GM11168 (cell line): Measurements from ENCODE around the gene LMNB1.
"Not testable (repeated sequence)": the region's sequence is repeated elsewhere in the genome, so short reads cannot be mapped to it uniquely, and the experiment has no call there.

ENCODE experiments used
- in situ Hi-C: fragments of 300-500 bp; cut with MboI; formaldehyde crosslinking; loops from one replicate; pipeline ENCODE4 v1.12.0; 2022; ENCODE audit warnings: low sequenced_read_pairs; ENCODE audit not compliant: unreplicated experiment

Gene LMNB1, protein sequence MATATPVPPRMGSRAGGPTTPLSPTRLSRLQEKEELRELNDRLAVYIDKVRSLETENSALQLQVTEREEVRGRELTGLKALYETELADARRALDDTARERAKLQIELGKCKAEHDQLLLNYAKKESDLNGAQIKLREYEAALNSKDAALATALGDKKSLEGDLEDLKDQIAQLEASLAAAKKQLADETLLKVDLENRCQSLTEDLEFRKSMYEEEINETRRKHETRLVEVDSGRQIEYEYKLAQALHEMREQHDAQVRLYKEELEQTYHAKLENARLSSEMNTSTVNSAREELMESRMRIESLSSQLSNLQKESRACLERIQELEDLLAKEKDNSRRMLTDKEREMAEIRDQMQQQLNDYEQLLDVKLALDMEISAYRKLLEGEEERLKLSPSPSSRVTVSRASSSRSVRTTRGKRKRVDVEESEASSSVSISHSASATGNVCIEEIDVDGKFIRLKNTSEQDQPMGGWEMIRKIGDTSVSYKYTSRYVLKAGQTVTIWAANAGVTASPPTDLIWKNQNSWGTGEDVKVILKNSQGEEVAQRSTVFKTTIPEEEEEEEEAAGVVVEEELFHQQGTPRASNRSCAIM

DNA sequence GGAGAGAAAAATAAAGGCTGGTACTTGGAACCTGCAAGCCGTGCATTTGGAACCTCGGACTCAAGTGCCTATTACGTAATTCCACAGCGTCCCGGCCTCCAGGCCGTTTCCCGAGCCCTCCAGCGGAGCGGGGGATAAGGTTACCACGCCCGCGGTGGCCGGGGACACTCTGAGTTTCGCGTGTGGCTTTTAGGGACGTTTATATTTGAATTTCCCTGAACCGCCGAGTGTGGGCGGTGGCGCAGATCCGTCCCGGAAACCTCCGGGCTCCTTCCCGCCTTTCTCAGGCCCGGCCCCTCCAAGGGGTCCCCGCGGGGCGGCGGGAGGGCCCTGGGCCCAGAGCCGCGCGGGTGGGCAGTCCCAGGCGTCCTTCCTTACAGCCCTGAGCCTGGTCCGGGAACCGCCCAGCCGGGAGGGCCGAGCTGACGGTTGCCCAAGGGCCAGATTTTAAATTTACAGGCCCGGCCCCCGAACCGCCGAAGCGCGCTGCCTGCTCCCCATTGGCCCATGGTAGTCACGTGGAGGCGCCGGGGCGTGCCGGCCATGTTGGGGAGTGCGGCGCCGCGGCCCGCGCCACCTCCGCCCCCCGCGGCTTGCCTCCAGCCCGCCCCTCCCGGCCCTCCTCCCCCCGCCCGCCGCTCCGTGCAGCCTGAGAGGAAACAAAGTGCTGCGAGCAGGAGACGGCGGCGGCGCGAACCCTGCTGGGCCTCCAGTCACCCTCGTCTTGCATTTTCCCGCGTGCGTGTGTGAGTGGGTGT is at the start of gene LMNB1:
TSS of gene LMNB1 (plus strand) at position 638 of the 758 bp plus-strand sequence. CDS start 373 bp downstream, outside the sequence.
- in situ Hi-C loops = loop anchor here (5.0 kb wide), 1 partner anchor 99 kb away; no protein-coding TSS in a partner anchor

DNA sequence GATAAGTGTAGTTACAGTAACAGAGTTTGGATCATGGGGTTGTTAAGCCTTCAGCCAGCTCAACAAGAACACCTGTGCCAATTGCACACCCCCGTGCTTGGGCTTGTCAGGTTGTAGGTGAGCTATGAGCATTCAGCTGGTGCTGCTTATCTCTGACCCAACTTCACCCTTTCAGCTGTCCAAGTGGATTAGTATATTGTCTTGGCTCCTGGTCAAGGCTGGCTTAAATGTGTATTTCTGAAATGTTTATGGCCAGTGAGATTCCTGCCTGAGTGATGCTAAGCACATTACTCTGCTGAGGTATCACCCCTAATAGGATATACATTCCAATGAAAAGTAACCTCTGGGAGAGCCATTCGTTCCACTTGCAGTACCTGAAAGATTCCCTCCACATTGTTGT is 44.2 kb upstream of the LMNB1 start:
- in situ Hi-C loops = no loop called here

DNA sequence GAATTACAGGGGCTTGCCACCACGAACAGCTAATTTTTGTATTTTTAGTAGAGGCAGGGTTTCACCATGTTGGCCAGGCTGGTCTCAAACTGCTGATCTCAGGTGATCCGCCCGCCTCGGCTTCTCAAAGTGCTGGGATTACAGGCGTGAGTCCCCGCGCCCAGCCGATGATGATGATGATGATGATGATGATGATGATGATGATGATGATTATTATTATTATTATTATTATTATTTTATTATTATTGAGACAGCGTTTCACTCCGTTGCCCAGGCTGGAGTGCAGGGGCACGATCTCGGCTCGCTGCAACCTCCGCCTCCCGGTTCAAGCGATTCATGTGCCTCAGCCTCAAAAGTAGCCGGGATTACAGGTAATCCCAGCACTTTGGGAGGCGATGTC is 42.4 kb upstream of the LMNB1 start:
- in situ Hi-C loops = not testable (repeated sequence)

DNA sequence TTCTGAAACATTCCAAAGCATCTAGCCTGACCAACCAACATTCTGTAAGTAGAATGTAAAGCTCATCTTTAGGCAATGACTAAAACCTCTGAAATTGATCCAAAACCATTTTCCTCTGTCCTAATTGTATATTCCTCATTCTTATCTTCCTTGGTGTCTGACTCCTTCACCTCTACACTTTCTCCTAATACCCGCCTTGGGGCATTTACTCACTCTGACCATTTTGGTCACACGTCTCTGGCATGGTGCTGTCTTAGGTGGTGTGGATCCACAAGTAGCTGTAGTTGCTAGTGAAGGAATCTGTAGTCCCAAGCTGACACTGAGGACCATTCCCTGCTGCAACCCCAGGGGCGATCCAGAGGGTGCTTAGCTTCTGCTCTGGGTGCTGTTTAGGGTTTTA is 40.8 kb upstream of the LMNB1 start:
- in situ Hi-C loops = no loop called here

DNA sequence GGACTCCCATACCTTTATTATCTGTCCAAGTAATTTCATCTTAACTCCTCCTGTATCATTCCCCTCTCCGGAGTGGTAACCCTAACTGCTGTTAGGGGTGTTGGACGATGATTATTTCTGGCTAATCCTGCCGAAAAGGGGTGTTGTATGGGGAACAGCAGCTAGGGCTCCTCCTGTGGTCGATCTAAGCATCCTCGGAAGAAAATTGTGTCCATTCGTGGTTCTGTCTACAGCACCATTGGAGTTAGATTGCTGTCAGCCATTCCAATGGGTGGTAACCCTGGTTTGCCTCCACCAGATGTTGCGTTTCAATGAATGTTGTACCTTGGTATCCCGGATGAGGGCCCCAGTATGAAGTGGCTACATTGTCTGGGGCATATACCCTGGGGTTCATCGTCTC is 35.6 kb upstream of the LMNB1 start:
- in situ Hi-C loops = no loop called here

DNA sequence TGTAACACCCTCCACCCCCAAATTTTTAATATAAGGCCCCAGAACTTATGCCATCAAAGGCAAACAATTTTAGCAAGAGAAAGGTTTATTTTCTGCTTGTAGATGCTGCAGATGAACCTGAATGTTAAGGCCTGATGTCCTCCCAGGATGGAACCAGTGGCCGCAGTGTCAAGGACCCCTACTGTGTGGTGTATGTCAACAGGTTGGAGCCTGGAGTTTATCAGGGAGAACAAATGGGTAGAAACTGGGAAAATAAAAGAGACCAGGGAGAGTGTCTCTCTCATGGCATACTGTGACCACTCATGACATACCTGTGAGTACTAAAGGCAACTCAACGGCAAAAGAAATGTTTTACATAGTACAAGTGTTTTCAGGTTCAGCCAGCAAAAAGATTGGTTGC is 34.5 kb upstream of the LMNB1 start:
- in situ Hi-C loops = no loop called here

DNA sequence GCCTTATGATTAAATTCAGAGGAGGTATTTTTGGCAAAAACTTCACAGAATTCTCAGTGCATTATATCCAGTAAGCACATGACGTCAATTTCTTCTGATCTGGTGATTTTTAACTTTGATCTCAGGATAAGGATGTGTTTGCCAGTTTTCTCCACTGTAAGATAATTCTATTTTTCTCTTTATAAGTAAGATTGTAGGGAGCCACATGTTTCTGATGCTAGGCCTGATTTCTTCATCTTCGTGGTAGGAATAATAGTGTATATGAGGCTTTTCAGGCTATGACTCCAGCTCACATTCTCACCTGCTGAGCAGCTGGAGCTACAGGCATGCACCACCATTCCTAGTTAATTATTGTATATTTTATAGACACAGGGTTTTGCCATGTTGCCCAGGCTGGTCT is 32.1 kb upstream of the LMNB1 start:
- in situ Hi-C loops = no loop called here

DNA sequence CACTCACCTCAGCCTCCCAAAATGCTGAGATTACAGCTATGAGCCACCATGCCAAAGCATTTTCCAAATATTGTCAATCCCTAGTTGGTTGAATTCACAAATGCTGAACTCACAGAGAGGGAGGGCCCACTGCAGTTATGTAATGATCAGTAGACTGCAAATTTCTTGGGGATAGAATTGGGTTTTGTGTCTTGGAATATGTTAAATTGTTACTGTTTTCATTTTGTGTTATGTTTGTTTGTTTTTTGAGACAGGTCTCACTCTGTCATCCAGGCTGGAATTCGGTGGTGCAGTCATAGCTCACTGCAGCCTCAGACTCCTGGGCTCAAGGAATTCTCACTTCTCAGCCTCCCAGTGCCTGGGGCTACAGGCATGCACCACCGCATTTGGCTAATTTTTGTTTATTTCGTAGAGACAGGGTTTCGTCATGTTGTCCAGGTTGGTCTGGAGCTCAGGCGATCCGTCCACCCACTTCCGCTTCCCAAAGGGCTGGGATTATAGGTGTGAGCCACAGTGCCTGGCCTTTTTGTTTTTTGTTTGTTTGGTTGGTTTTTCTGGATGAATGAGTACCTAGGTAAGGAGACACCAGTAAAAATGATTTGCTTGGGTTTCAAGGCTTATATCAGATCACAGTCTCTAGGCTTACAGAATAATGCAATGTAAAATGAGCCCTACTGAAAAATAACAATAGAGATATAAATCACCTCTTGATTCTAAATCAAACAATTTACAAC is 31.5 kb upstream of the LMNB1 start:
- in situ Hi-C loops = no loop called here

DNA sequence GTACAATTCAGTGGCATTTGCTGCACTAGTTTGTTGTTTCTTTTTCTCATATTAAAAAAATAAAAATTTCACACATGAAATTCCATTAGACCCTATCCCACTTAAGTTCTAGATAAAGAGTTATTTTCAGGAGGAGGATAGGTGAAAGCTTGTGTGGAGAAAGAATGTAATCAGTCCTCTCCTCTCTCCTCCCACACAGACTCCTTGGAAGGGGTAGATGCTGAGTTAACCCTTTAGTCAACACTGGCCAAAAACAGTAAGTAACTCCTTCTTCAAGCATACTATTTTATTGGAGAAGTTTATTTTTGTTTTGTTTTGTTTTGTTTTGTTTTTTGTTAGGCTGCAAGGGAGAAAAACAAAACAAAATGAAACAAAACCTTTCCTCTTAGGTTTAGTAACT is 30.6 kb upstream of the LMNB1 start:
- in situ Hi-C loops = no loop called here

DNA sequence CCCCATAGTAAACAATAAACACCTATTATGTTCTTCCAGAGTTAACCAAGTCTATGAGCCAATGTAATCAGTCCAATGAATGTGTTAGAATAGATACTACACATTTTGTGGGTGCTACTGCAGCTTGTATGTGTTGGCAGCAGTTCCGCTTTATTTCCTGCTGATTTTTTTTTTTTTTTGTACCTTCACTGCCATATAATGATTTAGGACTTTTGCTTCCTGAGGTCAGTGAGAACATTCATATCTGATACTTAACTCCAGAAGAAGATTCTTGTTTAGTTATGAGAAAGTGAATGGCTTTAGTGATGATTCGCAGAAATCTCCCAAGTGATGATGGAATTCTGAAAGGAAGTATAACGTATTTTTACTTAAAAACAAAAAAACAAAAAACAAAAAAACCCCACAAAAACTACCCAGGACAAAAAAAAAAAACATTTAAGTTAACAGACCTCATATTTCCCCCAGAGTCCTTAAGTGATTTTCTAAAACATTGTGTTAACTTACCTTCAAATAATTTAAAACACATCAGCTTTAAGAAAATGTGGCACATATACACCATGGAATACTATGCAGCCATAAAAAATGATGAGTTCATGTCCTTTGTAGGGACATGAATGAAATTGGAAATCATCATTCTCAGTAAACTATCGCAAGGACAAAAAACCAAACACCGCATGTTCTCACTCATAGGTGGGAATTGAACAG is 24.7 kb upstream of the LMNB1 start:
- in situ Hi-C loops = no loop called here

DNA sequence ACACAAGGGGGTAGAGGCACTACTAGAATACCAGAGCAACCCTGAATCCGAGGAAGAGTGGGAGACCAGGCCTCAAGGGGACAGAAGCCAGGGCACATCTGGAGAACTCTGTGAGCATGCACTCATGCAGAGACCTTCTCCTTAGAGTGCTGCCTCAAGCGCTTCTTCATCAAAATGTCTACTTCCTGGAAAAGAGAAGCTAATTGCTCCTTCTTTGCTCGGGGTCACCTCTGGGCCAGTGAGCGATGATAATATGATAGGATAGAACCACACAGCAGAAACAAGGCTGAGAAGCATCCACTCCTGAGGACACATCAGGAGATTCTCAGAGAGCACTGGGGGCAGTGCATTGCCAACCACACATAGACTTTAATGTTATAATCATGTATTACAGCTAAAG is 23.7 kb upstream of the LMNB1 start:
- in situ Hi-C loops = no loop called here

DNA sequence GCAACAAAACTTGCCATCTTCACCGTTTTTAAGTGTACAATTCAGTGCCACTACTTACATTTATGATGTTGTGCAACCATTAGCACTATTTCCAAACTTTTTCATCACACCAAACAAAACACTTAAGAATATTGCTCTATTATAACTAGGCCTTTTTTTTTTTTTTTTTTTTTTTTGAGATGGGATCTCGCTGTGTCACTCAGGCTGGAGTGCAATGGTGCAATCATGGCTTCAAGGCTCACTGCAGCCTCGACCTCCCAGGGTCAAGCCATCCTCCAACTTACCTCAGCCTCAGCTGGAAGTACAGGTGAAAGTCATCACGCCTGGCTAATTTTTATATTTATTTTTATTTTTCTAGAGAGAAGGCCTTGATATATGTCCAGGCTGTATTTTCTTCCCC is 22.3 kb upstream of the LMNB1 start:
- in situ Hi-C loops = no loop called here

DNA sequence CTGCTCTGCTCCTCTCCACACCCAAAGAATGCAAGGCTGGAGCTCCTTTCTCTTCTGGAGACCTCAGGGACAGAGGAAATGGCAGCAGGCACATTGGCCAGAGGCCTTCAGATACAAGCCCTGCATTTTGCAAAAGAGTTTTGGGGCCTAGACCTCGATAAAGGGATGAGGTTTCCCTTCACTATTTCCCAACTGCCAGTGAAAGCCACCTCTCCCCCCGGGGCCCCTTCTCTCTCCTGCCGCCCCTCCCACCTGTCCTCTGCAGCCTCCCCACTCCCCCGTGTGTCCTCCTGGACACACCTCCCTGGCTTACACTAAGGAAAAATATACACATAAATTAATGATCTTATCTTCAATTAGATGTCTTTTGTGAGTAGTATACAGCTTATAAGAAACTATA is 21.3 kb upstream of the LMNB1 start:
- in situ Hi-C loops = no loop called here

DNA sequence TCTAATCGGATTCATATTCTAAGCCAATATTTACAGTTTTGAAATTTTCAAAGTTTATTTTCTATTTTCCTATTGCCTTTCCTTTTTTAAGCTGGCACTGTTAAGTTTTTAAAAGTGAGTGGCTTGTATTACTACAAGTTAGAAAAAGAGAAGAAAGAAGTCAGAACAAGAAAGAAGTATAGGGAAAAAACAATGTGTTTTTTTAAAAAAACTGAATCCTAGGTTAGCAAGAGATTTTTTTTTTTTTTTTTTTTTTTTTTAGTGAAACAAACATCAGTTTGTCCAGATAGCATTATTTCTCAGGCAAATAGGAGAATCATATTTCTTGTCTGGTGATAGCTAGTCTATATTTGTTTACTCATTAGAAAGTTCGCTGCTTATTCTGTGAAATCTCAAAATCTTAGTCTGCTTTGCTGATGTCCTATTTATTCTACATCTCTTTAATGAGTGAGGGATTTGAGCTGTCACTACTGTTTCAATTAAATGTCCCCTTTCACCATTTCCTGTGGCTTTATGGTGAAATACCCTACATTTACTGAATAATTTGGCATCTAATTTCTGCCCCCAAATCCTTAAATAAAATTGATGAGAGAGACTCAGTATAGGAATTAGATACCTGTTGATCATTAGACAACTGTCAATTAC is 19.1 kb upstream of the LMNB1 start:
- in situ Hi-C loops = no loop called here

DNA sequence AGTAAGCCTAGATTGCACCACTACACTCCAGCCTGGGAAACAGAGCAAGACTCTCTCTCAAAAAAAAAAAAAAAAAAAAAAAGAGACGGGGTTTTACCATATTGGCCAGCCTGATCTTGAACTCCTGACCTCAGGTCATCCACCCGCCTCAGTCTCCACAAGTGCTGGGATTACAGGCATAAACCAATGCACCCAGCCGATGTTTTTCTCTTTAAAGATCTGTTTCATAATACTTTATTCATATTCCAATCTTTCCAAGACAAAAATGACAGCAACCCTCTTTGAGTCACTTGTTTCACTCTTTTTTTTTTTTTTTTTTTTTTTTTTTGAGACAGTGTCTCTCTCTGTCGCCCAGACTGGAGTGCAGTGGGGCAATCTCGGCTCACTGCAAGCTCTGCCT is 13.6 kb upstream of the LMNB1 start:
- in situ Hi-C loops = no loop called here

DNA sequence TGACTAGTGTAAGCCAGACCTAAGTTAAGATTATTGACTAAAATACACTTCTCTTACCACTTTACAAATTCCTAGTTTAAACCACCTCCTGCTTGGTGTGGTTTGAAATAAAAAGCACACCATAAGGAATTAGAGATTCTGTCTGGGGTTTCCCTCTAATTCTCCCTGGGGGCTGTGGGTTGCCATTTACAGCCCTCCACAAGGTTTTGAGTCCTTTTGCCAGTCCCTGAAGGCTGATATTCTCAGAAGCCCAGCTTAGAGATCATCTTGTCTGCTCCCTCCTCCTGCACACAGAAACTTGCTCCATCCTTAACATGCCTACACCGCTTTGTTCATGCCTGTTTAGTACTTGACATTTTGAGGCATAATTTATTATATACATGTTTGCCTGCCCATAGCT is 7.2 kb upstream of the LMNB1 start:
- in situ Hi-C loops = no loop called here

DNA sequence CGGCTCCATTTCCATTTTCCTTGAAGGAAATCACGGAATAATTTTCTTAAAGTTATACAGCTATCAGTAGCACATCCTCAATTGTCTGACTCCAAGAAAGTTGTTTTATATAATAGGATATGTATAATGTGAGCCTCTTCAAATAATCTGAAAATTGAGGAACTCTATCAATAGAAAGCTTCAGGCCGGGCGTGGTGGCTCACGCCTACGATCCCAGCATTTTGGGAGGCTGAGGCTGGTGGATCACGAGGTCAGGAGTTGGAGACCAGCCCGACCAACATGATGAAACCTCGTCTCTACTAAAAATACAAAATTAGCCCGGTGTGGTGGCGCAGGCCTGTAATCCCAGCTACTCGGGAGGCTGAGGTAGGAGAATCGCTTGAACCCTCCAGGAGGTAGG is 3.4 kb upstream of the LMNB1 start:
- in situ Hi-C loops = not testable (repeated sequence)

DNA sequence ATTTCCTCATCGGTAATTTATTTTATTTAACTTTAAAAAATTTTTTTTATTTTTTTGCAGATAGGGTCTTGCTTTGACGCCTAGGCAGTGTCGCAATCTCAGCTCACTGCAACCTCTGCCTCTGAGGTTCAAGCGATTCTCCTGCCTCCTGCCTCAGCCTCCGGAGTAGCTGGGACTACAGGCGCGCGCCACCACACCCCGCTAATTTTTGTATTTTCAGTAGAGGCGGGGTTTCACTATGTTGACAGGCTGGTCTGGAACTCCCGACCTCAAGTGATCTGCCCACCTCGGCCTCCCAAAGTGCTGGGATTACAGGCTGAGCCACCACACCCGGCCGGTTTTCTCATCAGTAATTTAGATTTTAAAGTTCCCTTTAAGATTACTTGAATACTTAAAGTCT is 2.3 kb upstream of the LMNB1 start:
- in situ Hi-C loops = not testable (repeated sequence)

DNA sequence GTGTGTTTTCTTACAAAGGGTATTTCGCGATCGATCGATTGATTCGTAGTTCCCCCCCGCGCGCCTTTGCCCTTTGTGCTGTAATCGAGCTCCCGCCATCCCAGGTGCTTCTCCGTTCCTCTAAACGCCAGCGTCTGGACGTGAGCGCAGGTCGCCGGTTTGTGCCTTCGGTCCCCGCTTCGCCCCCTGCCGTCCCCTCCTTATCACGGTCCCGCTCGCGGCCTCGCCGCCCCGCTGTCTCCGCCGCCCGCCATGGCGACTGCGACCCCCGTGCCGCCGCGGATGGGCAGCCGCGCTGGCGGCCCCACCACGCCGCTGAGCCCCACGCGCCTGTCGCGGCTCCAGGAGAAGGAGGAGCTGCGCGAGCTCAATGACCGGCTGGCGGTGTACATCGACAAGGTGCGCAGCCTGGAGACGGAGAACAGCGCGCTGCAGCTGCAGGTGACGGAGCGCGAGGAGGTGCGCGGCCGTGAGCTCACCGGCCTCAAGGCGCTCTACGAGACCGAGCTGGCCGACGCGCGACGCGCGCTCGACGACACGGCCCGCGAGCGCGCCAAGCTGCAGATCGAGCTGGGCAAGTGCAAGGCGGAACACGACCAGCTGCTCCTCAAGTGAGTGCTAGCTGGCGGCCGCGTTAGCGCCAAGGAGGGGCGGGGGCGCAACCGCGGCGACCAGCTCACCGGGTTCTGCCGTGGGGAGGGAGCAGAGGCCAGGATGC is 480 bp downstream of the LMNB1 start:
- in situ Hi-C loops = loop anchor here (5.0 kb wide), 1 partner anchor 100 kb away; no protein-coding TSS in a partner anchor
